Measurements from ENCODE around the gene RRAS2.
A peak's percentile ranks its signal among the peaks of the same experiment; 100 is the strongest.

Gene RRAS2

DNA sequence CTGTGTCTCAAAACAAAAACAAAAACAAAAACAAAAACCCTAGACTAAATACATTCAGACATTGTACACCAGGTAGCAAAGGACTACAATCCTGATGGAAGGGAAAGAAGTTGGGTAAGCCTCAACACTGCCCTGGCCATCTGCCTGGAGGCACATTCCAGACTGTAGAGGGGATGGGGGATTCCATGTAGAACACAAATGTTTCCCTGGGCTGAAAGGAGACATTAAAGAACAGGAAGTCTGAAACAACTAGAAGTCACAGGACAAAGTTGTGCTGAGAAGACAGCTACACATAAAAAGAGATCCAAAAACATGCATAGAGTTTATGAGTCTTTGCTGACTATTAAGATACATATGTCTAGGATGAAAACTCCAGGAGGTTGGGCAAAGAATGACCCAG, 83.9 kb downstream of the RRAS2 start:
- H3K4me3 ChIP-seq (ENCODE audit: low read length): no peak overlapping the region
- TF ChIP-seq ZNF274 (IDR thresholded peaks at IDR 0.05; ENCODE audit: low read depth, low read length): no peak

DNA sequence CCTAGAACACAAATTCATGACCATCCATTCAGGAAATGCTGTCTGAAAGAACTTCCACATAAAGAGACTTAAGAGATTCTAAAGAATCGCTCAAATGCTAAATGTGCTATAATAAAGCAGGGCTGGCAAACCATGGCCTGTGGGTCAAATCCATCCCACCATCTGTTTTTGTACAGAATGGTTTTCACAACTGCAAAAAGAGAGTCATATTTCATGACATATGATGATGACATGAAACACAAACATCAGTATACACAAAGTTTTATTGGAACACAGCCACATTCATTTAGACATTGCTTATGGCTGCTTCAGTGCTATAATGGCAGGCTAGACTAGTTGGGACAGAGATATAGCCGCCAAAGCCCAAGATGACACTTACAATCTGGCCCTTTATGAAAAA, 85.1 kb downstream of the RRAS2 start:
- no peak for TF ChIP-seq ZNF274 (IDR thresholded peaks at IDR 0.05; ENCODE audit: low read depth, low read length)
- H3K4me3 ChIP-seq (ENCODE audit: low read length): no peak overlapping the region

DNA sequence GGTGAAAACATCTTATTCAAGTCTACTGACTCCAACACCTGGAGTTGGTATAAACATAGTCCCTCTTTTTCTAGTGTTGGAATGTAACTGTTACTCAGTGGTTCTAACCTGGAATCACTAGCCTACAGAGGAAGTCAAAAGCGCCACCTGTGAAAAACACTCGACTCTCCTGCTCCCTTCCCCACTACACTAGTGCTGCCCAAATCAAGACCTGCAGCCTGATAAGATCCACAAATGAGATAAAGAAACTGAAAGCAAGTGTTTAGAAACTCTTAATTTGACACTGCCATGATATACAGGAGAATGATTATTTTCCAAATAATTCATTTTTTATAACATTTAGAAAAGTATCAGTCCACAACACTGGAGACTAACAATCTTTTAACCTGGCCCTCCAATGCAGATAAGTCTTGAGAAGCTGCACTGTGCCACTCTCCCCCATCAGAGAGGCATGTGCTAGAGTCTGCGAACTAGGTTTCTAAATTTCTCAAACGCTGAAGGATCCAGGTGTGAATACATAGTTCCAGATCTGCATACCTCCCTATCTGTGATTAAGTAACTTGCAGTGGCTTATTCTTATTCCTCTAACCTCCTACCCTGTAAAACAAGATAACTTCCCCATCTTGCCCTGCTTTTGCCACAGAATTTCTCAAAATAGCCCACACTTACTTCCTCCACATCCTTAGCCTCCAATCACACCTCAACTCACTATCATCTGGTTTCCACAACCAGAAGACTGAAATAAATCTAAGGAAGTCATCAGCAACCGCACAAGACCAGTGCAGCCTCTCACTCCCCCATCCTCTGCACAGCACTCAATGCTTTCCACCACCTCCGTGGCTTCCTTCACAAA, 88.1 kb downstream of the RRAS2 start:
- no peak for TF ChIP-seq ZNF274 (IDR thresholded peaks at IDR 0.05; ENCODE audit: low read depth, low read length)
- H3K4me3 ChIP-seq (ENCODE audit: low read length): peak overlapping the region; percentile 52; the same call in 1 of the 2 replicates

- no peak for TF ChIP-seq ZNF274 (IDR thresholded peaks at IDR 0.05; ENCODE audit: low read depth, low read length)
Observed at GRCh38 chr11:14269692-14270573, 89.0 kb downstream of the RRAS2 start.

GRCh38 chr11:14267861-14268635, 90.9 kb downstream of the RRAS2 start:
- no peak overlapping the region for H3K4me3 ChIP-seq (ENCODE audit: low read length)
- TF ChIP-seq ZNF274 (IDR thresholded peaks at IDR 0.05; ENCODE audit: low read depth, low read length): no peak

More at GRCh38 chr11:14269692-14270573, 89.0 kb downstream of the RRAS2 start:
- H3K4me3 ChIP-seq (ENCODE audit: low read length): peak overlapping the region; percentile 31; the same call in 1 of the 2 replicates

GRCh38 chr11:14266622-14267021, 92.4 kb downstream of the RRAS2 start:
- H3K4me3 ChIP-seq (ENCODE audit: low read length): no peak overlapping the region
- no peak for TF ChIP-seq ZNF274 (IDR thresholded peaks at IDR 0.05; ENCODE audit: low read depth, low read length)

GRCh38 chr11:14264966-14265365, 94.0 kb downstream of the RRAS2 start:
- TF ChIP-seq ZNF274 (IDR thresholded peaks at IDR 0.05; ENCODE audit: low read depth, low read length): no peak
- no peak overlapping the region for H3K4me3 ChIP-seq (ENCODE audit: low read length)

GRCh38 chr11:14262271-14262846, 96.6 kb downstream of the RRAS2 start:
- no peak for TF ChIP-seq ZNF274 (IDR thresholded peaks at IDR 0.05; ENCODE audit: low read depth, low read length)
- no peak overlapping the region for H3K4me3 ChIP-seq (ENCODE audit: low read length)

DNA sequence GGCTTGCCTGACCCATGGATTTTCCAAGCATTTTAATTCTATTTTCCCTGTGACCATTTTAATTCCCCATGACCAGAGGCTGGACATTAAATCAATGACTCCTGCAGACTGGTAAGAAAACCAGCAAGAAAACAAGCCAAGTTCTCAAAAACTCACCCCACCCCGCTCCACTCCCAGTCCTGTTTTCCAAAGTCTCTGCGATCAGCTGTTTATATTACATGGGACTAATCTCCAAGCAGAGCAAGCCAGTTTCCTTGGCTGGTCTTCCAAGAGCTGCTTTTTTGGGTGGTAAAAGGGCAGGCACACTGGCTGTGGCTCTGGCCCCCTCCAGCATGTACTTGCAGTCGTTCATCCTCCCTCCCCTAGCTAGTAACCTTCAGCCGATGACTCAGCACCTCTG, 97.9 kb downstream of the RRAS2 start:
- TF ChIP-seq ZNF274 (IDR thresholded peaks at IDR 0.05; ENCODE audit: low read depth, low read length): no peak
- no peak overlapping the region for H3K4me3 ChIP-seq (ENCODE audit: low read length)

DNA sequence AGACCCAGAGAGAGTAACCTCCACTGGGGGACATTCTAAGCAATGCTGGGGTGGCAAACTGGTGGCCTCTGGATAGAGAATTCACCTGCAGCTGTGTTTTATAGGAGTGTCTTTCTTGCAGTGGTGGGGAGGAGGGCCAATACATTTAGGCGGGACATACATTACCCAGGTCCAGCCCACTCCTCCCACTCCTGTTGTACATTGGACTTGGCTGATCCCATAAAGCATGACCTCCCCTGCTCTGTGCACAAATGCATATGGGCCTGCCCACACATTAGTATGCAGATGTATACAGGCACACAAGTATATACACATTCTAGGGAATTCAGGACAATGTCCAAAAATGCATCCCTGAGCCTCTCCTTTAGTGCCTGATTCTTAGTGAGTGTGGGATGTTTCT, 99.1 kb downstream of the RRAS2 start:
- no peak for TF ChIP-seq ZNF274 (IDR thresholded peaks at IDR 0.05; ENCODE audit: low read depth, low read length)
- H3K4me3 ChIP-seq (ENCODE audit: low read length): no peak overlapping the region

DNA sequence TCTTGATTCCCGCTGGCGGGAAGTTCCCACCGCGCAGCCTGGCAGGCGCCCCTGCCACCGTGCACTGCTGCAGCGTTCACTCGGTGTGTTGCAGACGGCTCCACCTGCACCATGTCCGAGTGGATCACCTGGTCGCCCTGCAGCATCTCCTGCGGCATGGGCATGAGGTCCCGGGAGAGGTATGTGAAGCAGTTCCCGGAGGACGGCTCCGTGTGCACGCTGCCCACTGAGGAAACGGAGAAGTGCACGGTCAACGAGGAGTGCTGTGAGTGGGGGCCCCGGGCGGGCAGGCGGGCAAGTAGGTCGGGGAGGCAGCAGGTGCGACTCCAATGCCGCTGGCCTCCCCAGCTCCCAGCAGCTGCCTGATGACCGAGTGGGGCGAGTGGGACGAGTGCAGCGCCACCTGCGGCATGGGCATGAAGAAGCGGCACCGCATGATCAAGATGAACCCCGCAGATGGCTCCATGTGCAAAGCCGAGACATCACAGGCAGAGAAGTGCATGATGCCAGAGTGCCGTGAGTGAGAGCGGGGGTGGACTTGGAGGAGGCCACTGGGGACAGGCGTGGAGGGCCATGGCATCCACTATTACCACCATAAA, 99.7 kb downstream of the RRAS2 start:
- H3K4me3 ChIP-seq (ENCODE audit: low read length): no peak overlapping the region
- no peak for TF ChIP-seq ZNF274 (IDR thresholded peaks at IDR 0.05; ENCODE audit: low read depth, low read length)

- no peak overlapping the region for H3K4me3 ChIP-seq (ENCODE audit: low read length)
- no peak for TF ChIP-seq ZNF274 (IDR thresholded peaks at IDR 0.05; ENCODE audit: low read depth, low read length)
Observed at GRCh38 chr11:14258221-14258935, 100.6 kb downstream of the RRAS2 start.

- H3K4me3 ChIP-seq (ENCODE audit: low read length): no peak overlapping the region
- TF ChIP-seq ZNF274 (IDR thresholded peaks at IDR 0.05; ENCODE audit: low read depth, low read length): no peak
Observed at GRCh38 chr11:14255238-14255534, 103.8 kb downstream of the RRAS2 start.
